Endodermal cell (in vitro differentiated cells): ENCODE data around the gene NCK2. TPM values are rescaled to one million over a fixed set of nuclear protein-coding genes. Genes with fewer than 3 reads are reported as not detected.

Experiments
- DNase-seq: peaks from one replicate; pipeline ENCODE4 v3.0.0-alpha.2; 2017
- H3K27ac ChIP-seq: 2 replicates; pipeline ENCODE4 v1.5.1; 2013; ENCODE audit warnings: mild to moderate bottlenecking, low read depth, low read length, moderate library complexity
- H3K27me3 ChIP-seq: 2 replicates; pipeline ENCODE4 v1.6.1; 2013; ENCODE audit warnings: mild to moderate bottlenecking, low read length, moderate library complexity; ENCODE audit not compliant: insufficient read depth, control insufficient read depth, poor library complexity, severe bottlenecking
- H3K36me3 ChIP-seq: 2 replicates; pipeline ENCODE4 v1.7.0; 2013; ENCODE audit warnings: mild to moderate bottlenecking, low read length, moderate library complexity; ENCODE audit not compliant: control insufficient read depth, insufficient read depth
- H3K4me1 ChIP-seq: one replicate; pipeline ENCODE4 v1.7.0; 2013; ENCODE audit warnings: low read length; ENCODE audit not compliant: control insufficient read depth, insufficient read depth
- H3K4me3 ChIP-seq: 2 replicates; pipeline ENCODE4 v1.5.1; 2013; ENCODE audit warnings: mild to moderate bottlenecking, low read length, moderate library complexity
- H3K9ac ChIP-seq: 2 replicates; pipeline ENCODE4 v1.6.1; 2013; ENCODE audit warnings: mild to moderate bottlenecking, low read length, moderate library complexity; ENCODE audit not compliant: poor library complexity, severe bottlenecking; ENCODE audit errors: extremely low read depth
- H3K9me3 ChIP-seq: 2 replicates; pipeline ENCODE4 v1.6.1; 2013; ENCODE audit warnings: mild to moderate bottlenecking, low read length, moderate library complexity; ENCODE audit not compliant: control insufficient read depth
- H3K27ac Mint-ChIP-seq: 2 replicates; pipeline ENCODE4 v1.8.0; 2020; ENCODE audit warnings: mixed read lengths
- H3K27me3 Mint-ChIP-seq: 2 replicates; pipeline ENCODE4 v1.8.0; 2021; ENCODE audit warnings: mild to moderate bottlenecking, mixed read lengths; ENCODE audit not compliant: insufficient read depth
- H3K36me3 Mint-ChIP-seq: 2 replicates; pipeline ENCODE4 v1.8.0; 2020; ENCODE audit warnings: low read depth, mixed read lengths
- H3K4me1 Mint-ChIP-seq: 2 replicates; pipeline ENCODE4 v1.8.0; 2020; ENCODE audit warnings: mixed read lengths
- H3K4me3 Mint-ChIP-seq: 2 replicates; pipeline ENCODE4 v1.8.0; 2020; ENCODE audit warnings: mild to moderate bottlenecking, moderate library complexity, mixed read lengths
- H3K9me3 Mint-ChIP-seq: 2 replicates; pipeline ENCODE4 v1.8.0; 2020; ENCODE audit warnings: mild to moderate bottlenecking, mixed read lengths
- WGBS, 2 experiments: methylation state at CpG; one replicate each; pipeline versions ENCODE4 v1.1.5 to v1.1.7; 2013; ENCODE audit warnings: missing lambda C conversion rate in 2 of 2, mixed read lengths in 1 of 2; ENCODE audit not compliant: insufficient coverage in 1 of 2, insufficient read length in 1 of 2; 5-methylcytosine and 5-hydroxymethylcytosine counted together
- total RNA-seq, 2 donors: library from RNA; stranded (reverse); fragmentation: NEBNext Ultra II Directional in 1 of 2; extraction: Animal tissue kit (Norgen Biotek cat#: 25700) in 1 of 2; gene quantifications; 2 replicates in 1 of 2; 3 replicates in 1 of 2; pipeline ENCODE4 v1.2.1, GENCODE V29; 2021
- TF ChIP-seq, protein P1 (sequence below): fragments of 200-600 bp; sonication (generic); conservative IDR thresholded peaks from 2 replicates; pipeline ENCODE4 v1.5.0; 2021; ENCODE audit warnings: antibody characterized with exemption, mild to moderate bottlenecking

NCK2 gene
- total RNA-seq, 2 donors from 2014 or later = 58.9 to 63.8 TPM

- H3K4me3 ChIP-seq = no peak overlapping the region
- TF ChIP-seq, protein P1, sequence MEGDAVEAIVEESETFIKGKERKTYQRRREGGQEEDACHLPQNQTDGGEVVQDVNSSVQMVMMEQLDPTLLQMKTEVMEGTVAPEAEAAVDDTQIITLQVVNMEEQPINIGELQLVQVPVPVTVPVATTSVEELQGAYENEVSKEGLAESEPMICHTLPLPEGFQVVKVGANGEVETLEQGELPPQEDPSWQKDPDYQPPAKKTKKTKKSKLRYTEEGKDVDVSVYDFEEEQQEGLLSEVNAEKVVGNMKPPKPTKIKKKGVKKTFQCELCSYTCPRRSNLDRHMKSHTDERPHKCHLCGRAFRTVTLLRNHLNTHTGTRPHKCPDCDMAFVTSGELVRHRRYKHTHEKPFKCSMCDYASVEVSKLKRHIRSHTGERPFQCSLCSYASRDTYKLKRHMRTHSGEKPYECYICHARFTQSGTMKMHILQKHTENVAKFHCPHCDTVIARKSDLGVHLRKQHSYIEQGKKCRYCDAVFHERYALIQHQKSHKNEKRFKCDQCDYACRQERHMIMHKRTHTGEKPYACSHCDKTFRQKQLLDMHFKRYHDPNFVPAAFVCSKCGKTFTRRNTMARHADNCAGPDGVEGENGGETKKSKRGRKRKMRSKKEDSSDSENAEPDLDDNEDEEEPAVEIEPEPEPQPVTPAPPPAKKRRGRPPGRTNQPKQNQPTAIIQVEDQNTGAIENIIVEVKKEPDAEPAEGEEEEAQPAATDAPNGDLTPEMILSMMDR = no peak
- peaks cover 45% of the 10 kb centered on the region for H3K4me1 Mint-ChIP-seq
- peak overlapping the region; percentile 9 for H3K27ac Mint-ChIP-seq
- no peaks in the 10 kb centered on the region for H3K9me3 ChIP-seq
- no peak for DNase-seq
- H3K36me3 Mint-ChIP-seq = no peaks in the 10 kb centered on the region
- no peaks in the 10 kb centered on the region for H3K36me3 ChIP-seq
- H3K27me3 Mint-ChIP-seq = no peaks in the 10 kb centered on the region
- H3K27me3 ChIP-seq = no peaks in the 10 kb centered on the region
- H3K4me3 Mint-ChIP-seq = no peak overlapping the region
- no peak overlapping the region for H3K27ac ChIP-seq
- H3K4me1 ChIP-seq = peaks cover 2% of the 10 kb centered on the region
- H3K9me3 Mint-ChIP-seq = no peaks in the 10 kb centered on the region
- WGBS, 2 experiments = 94 to 96% methylated on average over 4 to 6 of the region's 6 CpGs
- H3K9ac ChIP-seq = no peak overlapping the region
Measured at GRCh38 chr2:105868060-105868459, 123.3 kb downstream of the NCK2 start.

DNA sequence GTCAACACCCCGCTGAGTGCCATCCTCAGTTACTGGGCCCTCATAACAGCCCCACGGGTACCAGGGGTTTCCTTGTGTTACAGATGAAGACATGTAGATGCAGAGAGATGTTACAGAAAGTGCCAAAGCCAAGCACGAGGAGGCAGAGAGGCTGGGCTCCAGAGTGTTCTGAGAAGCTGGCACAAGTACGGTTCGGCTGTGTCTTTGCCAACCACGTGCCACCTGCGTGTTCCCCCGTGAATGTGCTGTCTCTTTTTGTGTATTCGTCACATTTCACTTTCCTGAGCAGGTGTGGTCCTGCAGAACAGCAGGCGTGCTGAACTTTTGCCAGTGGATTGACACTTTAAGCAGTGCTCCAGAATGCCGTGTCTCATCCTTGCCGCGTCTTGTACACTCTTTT is 124.6 kb downstream of the NCK2 start:
- Mint-ChIP-seq H3K27me3 (no peaks in the 10 kb centered on the region), H3K4me3 (no peak overlapping the region), H3K27ac (no peak overlapping the region), H3K36me3 (no peaks in the 10 kb centered on the region), H3K4me1 (peaks cover 52% of the 10 kb centered on the region), H3K9me3 (no peaks in the 10 kb centered on the region)
- Histone ChIP-seq H3K27ac (no peak overlapping the region), H3K36me3 (no peaks in the 10 kb centered on the region), H3K4me3 (no peak overlapping the region), H3K9me3 (no peaks in the 10 kb centered on the region), H3K4me1 (peaks cover 9% of the 10 kb centered on the region), H3K9ac (no peak overlapping the region), H3K27me3 (no peaks in the 10 kb centered on the region)
- TF ChIP-seq, protein P1 = no peak
- WGBS, 2 experiments = 95 to 97% methylated on average over 11 to 13 of the region's 13 CpGs
- no peak for DNase-seq

GRCh38 chr2:105870062-105870461 is 125.3 kb downstream of the NCK2 start:
- WGBS, 2 experiments = 96 to 100% methylated on average over 1 to 4 of the region's 4 CpGs
- peaks cover 45% of the 10 kb centered on the region for H3K4me1 Mint-ChIP-seq

More at GRCh38 chr2:105870062-105870461, 125.3 kb downstream of the NCK2 start:
- no peak overlapping the region for H3K4me3 Mint-ChIP-seq
- no peak overlapping the region for H3K27ac Mint-ChIP-seq
- no peaks in the 10 kb centered on the region for H3K9me3 Mint-ChIP-seq
- Histone ChIP-seq H3K4me1 (peaks cover 9% of the 10 kb centered on the region), H3K9ac (no peak overlapping the region), H3K27me3 (no peaks in the 10 kb centered on the region), H3K36me3 (no peaks in the 10 kb centered on the region), H3K4me3 (no peak overlapping the region), H3K27ac (no peak overlapping the region), H3K9me3 (no peaks in the 10 kb centered on the region)
- no peaks in the 10 kb centered on the region for H3K36me3 Mint-ChIP-seq
- TF ChIP-seq, protein P1 = no peak
- no peaks in the 10 kb centered on the region for H3K27me3 Mint-ChIP-seq
- DNase-seq = no peak
